HG02798 (cell line): Measurements from ENCODE around the gene APBB2.
"Not testable (repeated sequence)": the region's sequence is repeated elsewhere in the genome, so short reads cannot be mapped to it uniquely, and the experiment has no call there.

Experiments
- ATAC-seq: cut with Tn5 transposase; IDR thresholded peaks from one replicate; pipeline ENCODE4 v1.9.1; 2021; ENCODE audit warnings: mild to moderate bottlenecking; ENCODE audit not compliant: unreplicated experiment, poor library complexity

APBB2 gene

GRCh38 chr4:41038304-41038703 lies 176.0 kb downstream of the APBB2 start:
- no peak for ATAC-seq

- ATAC-seq: no peak
Observed at GRCh38 chr4:41029098-41029497, 185.2 kb downstream of the APBB2 start.

- ATAC-seq: no peak
Observed at GRCh38 chr4:41028392-41029076, 185.8 kb downstream of the APBB2 start.

- no peak for ATAC-seq
Observed at GRCh38 chr4:41026971-41027370, 187.4 kb downstream of the APBB2 start.

GRCh38 chr4:41025824-41026223 lies 188.5 kb downstream of the APBB2 start:
- no peak for ATAC-seq

- ATAC-seq: no peak
Observed at GRCh38 chr4:41024556-41025491, 189.5 kb downstream of the APBB2 start.

- ATAC-seq: no peak
Observed at GRCh38 chr4:41022116-41022515, 192.2 kb downstream of the APBB2 start.

- no peak for ATAC-seq
Observed at GRCh38 chr4:41015016-41015675, 199.2 kb downstream of the APBB2 start.

- no peak for ATAC-seq
Observed at GRCh38 chr4:41014158-41014557, 200.2 kb downstream of the APBB2 start.

GRCh38 chr4:41013746-41014145 lies 200.6 kb downstream of the APBB2 start:
- ATAC-seq: no peak

GRCh38 chr4:41012911-41013310 lies 201.4 kb downstream of the APBB2 start:
- no peak for ATAC-seq

- no peak for ATAC-seq
Observed at GRCh38 chr4:41012293-41012692, 202.0 kb downstream of the APBB2 start.

GRCh38 chr4:41009411-41009810 lies 204.9 kb downstream of the APBB2 start:
- ATAC-seq: no peak

GRCh38 chr4:41006141-41006540 lies 208.2 kb downstream of the APBB2 start:
- ATAC-seq: no peak

GRCh38 chr4:41002309-41002708 lies 212.0 kb downstream of the APBB2 start:
- ATAC-seq: no peak

- ATAC-seq: no peak
Observed at GRCh38 chr4:41000356-41000755, 214.0 kb downstream of the APBB2 start.

- no peak for ATAC-seq
Observed at GRCh38 chr4:40998675-40999358, 215.5 kb downstream of the APBB2 start.

- no peak for ATAC-seq
Observed at GRCh38 chr4:40995850-40996249, 218.5 kb downstream of the APBB2 start.

- not testable (repeated sequence) for ATAC-seq
Observed at GRCh38 chr4:40994321-40994720, 220.0 kb downstream of the APBB2 start.

GRCh38 chr4:40993296-40993693 lies 221.0 kb downstream of the APBB2 start:
- not testable (repeated sequence) for ATAC-seq
